GM06990 (cell line): Measurements from ENCODE around the gene PLPPR2.
"Not testable (repeated sequence)": the region's sequence is repeated elsewhere in the genome, so short reads cannot be mapped to it uniquely, and the experiment has no call there.

Source experiments
- DNase-seq: peaks from one replicate; pipeline ENCODE4 v3.0.0-alpha.2; 2011; ENCODE audit not compliant: insufficient read length; ENCODE audit errors: extremely low read depth
- H3K27me3 ChIP-seq: replicated peaks from 2 replicates; pipeline ENCODE4 v1.6.0; 2011; ENCODE audit warnings: low read length; ENCODE audit not compliant: control insufficient read depth, insufficient read depth
- H3K36me3 ChIP-seq: 2 replicates; pipeline ENCODE4 v1.5.1; 2011; ENCODE audit warnings: low read length; ENCODE audit not compliant: control insufficient read depth, insufficient read depth
- H3K4me3 ChIP-seq: replicated peaks from 2 replicates; pipeline ENCODE4 v1.5.1; 2011; ENCODE audit warnings: low read depth, mild to moderate bottlenecking, control low read depth, low read length
- TF ChIP-seq, protein P1 (sequence below): IDR thresholded peaks from 2 replicates; pipeline ENCODE4 v1.5.1; 2011; ENCODE audit warnings: low read length, control low read depth, mild to moderate bottlenecking, inconsistent platforms; ENCODE audit not compliant: insufficient read depth, poor library complexity, severe bottlenecking

Gene PLPPR2

GRCh38 chr19:11400798-11401197 lies 45.6 kb downstream of the PLPPR2 start:
- no peaks in the 10 kb centered on the region for H3K36me3 ChIP-seq

DNA sequence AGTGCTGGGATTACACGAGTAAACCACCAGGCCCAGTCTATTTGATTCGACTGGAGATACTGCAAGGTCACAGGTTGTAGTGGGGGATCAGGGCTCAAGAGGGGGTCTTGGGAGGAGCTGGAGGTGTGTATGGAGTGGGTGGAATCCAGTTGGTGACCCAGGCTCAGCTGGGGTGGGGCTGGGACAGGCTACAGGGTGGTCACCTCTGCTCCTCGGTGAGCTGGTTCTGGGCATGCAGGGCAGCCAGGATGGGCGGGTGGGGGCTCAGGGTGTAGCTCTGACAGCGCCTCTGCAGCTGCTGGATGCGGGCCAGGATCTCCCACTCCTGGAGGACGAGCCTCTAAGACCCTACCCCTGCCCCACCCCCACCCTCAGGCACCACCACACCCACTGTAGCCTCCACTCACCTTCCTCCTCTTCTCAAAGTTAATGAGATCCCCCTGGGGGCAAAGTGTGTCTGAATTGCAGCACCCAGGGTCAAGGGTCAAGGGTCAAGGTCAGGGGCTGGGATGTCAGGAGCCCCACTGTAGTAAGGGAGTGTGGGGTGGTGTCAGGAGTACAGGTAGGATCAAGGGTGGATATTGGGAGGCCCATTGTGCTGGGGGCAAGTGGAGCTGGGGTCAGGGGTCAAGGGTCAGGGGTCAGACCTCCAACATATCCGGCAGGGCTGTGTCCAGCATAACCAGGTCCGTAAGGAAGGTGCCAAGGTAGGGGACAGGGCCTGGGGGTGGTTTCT lies 46.7 kb downstream of the PLPPR2 start:
- Histone ChIP-seq H3K4me3 (no peak overlapping the region), H3K27me3 (no peaks in the 10 kb centered on the region; the same call in 1 of the 2 replicates), H3K36me3 (no peaks in the 10 kb centered on the region)
- TF ChIP-seq, protein P1, sequence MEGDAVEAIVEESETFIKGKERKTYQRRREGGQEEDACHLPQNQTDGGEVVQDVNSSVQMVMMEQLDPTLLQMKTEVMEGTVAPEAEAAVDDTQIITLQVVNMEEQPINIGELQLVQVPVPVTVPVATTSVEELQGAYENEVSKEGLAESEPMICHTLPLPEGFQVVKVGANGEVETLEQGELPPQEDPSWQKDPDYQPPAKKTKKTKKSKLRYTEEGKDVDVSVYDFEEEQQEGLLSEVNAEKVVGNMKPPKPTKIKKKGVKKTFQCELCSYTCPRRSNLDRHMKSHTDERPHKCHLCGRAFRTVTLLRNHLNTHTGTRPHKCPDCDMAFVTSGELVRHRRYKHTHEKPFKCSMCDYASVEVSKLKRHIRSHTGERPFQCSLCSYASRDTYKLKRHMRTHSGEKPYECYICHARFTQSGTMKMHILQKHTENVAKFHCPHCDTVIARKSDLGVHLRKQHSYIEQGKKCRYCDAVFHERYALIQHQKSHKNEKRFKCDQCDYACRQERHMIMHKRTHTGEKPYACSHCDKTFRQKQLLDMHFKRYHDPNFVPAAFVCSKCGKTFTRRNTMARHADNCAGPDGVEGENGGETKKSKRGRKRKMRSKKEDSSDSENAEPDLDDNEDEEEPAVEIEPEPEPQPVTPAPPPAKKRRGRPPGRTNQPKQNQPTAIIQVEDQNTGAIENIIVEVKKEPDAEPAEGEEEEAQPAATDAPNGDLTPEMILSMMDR = no peak
- no peak for DNase-seq

More at GRCh38 chr19:11400798-11401197, 45.6 kb downstream of the PLPPR2 start:
- Histone ChIP-seq H3K4me3 (no peak overlapping the region), H3K27me3 (no peaks in the 10 kb centered on the region)
- TF ChIP-seq, protein P1 = no peak
- no peak for DNase-seq

DNA sequence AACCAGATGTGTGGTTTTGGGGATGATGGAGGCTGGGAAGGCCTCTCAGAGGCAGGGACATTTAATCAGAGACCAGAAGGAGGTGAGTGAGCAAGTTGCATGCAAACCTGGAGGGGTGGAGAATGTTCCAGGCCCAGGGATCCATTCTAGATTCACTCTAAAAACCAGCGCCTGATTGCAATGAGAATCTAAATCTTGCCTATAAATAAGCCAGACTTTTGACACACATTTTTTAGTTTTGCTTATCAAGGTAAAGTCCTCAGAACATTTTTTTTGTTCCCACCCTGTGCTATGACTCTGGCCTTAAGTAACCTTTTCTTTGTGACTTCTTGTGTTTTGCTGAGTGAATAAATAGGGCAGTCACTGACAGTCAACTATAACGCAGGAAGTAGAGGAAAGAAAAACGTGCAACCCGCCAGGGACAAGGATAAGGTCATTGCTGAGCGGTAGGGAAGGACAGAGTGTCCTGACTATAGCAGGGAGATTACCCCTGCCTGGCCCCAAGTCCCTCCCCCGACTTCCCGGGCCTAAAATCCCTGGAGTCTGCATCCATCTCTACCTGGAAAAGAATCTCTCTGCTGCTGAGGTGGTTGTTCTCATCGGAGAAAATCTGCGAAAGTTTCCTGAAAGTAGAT lies 49.5 kb downstream of the PLPPR2 start:
- H3K36me3 ChIP-seq = no peaks in the 10 kb centered on the region
- TF ChIP-seq, protein P1 = no peak
- DNase-seq = no peak
- no peaks in the 10 kb centered on the region; the same call in 1 of the 2 replicates for H3K27me3 ChIP-seq
- no peak overlapping the region for H3K4me3 ChIP-seq

GRCh38 chr19:11405846-11406643 lies 50.8 kb downstream of the PLPPR2 start:
- DNase-seq = no peak
- H3K36me3 ChIP-seq = no peaks in the 10 kb centered on the region
- H3K27me3 ChIP-seq = no peaks in the 10 kb centered on the region; the same call in 1 of the 2 replicates
- H3K4me3 ChIP-seq = no peak overlapping the region
- TF ChIP-seq, protein P1 = peak; percentile 49

DNA sequence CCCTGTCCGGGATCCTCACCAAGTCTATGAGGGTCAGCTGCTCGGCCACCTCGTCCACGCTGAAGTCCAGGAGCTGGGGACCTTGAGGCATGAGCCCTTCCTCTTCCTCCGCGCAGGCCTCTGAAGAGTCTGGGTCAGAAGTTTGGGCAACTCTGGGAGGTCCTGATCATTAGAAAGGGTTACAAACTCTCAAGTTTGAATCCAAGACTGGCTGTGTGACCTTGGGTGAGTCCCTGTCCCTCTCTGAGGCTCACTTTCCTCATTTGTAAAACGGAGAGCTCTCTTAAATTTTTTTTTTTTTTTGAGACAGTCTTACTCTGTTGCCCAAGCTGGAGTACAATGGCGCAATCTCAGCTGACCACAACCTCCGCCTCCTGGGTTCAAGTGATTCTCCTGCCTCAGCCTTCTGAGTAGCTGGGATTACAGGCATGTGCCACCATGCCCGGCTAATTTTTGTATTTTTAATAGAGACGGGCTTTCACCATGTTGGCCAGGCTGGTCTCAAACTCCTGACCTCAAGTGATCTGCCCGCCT lies 51.5 kb downstream of the PLPPR2 start:
- not testable (repeated sequence) for H3K36me3 ChIP-seq, H3K4me3 ChIP-seq, H3K27me3 ChIP-seq, DNase-seq
